Pancreas (tissue), 10 donors: ENCODE data around the gene MBD5. TPM values are rescaled to one million over a fixed set of nuclear protein-coding genes. Genes with fewer than 3 reads are reported as not detected.
"Not testable (repeated sequence)": the region's sequence is repeated elsewhere in the genome, so short reads cannot be mapped to it uniquely, and the experiment has no call there.

Experiments
- ATAC-seq, 4 donors: fragments of 200-7000 bp; cut with Tn5 transposase; one replicate each; pipeline versions ENCODE4 v1.8.0 to v1.9.1; 2020; ENCODE audit warnings: mild to moderate bottlenecking in 4 of 4, moderate library complexity in 4 of 4
- DNase-seq, 6 donors: peaks; one replicate each; pipeline ENCODE4 v3.0.0-alpha.2; 2020
- FAIRE-seq: peaks from 2 replicates; lab custom pipeline; 2012; peaks lifted over from hg19 to GRCh38; lab: Jason Lieb, UNC
- H3K27ac ChIP-seq, 4 donors: fragments of 200-600 bp; sonication (generic); 1 replicate in 3 of 4; 2 replicates in 1 of 4; pipeline versions ENCODE4 v1.5.0 to v1.8.0; 2020
- H3K27me3 ChIP-seq, 4 donors: fragments of 200-600 bp; one replicate each; pipeline ENCODE4 v1.8.0; 2021
- H3K36me3 ChIP-seq, 3 donors: fragments of 200-600 bp; sonication (generic) in 1 of 3; one replicate each; pipeline versions ENCODE4 v1.5.0 to v1.8.0; 2020 to 2021
- H3K4me1 ChIP-seq, 3 donors: fragments of 200-600 bp; one replicate each; pipeline ENCODE4 v1.8.0; 2021
- H3K4me3 ChIP-seq, 4 donors: fragments of 200-600 bp; sonication (generic) in 2 of 4; one replicate each; pipeline versions ENCODE4 v1.5.0 to v1.8.0; 2020 to 2021
- H3K9me3 ChIP-seq, 4 donors: fragments of 200-600 bp; one replicate each; pipeline ENCODE4 v1.8.0; 2021
- CTCF ChIP-seq, 4 donors: fragments of 200-600 bp; sonication (generic) in 3 of 4; IDR thresholded peaks; one replicate each; pipeline versions ENCODE4 v1.5.0 to v1.8.0; 2021; ENCODE audit warnings: antibody characterized with exemption in 4 of 4
- WGBS, 2 donors: extraction: QIAGEN DNeasy Blood & Tissue Kit; methylation state at CpG; one replicate each; pipeline ENCODE4 v1.1.7; 2013; 5-methylcytosine and 5-hydroxymethylcytosine counted together
- intact Hi-C, 3 donors: fragments of 100-400 bp; cut with DNase I; formaldehyde crosslinking; loops; one replicate each; pipeline versions ENCODE4 v1.11.1 to v1.14.2; 2022
- polyA plus RNA-seq, 2 donors: library from polyadenylated mRNA; stranded (reverse); fragments of 200-250 nt; gene quantifications; one replicate each; pipeline ENCODE4 v1.2.3, GENCODE V29; 2013
- total RNA-seq, 6 donors: library from RNA; stranded (reverse); fragmentation: NEBNext Ultra II Directional in 4 of 6; extraction: Animal tissue kit (Norgen Biotek cat#: 25700) in 4 of 6; gene quantifications; one replicate each; pipeline versions ENCODE4 v1.2.1 to v1.2.4, GENCODE V29; 2021 to 2023
- donor health status: healthy with polysubstance abuse.
- donor health status: DM: no; HTN: no; CAD: no; lungs with moderate emphysema.
- donor health status: DM: no; HTN: no; CAD: no.
- donor health status: control.
- donor health status: control.
- donor health status: Bipolar disorder and iron deficiency.
- donor health status: DM: yes; HTN: yes; CAD: no.
- donor health status: DM: no; HTN: no; CAD: no.
- donor health status: DM: no; HTN: no; CAD: no.
- donor health status: DM: yes; HTN: yes; CAD: no.

MBD5 gene
- total and polyA plus RNA-seq, 8 donors = 4.5 to 27.4 (median 12.8) TPM

- FAIRE-seq (no peak), DNase-seq (no peak), ATAC-seq (no peak)
- Histone ChIP-seq H3K9me3 (no peaks in the 10 kb centered on the region), H3K27ac (no peak overlapping the region), H3K27me3 (no peaks in the 10 kb centered on the region), H3K4me3 (no peak overlapping the region), H3K36me3 (no peaks in the 10 kb centered on the region), H3K4me1 (no peaks in the 10 kb centered on the region)
- intact Hi-C loops = no loop called here
- no peak for TF ChIP-seq CTCF (IDR thresholded peaks at IDR 0.05)
- WGBS, 2 donors = 86 to 94% methylated on average over 3 of the region's 3 CpGs
These were observed 31.8 kb upstream of the MBD5 start for GRCh38 chr2:147989102-147989501.

GRCh38 chr2:147989809-147990403, 31.0 kb upstream of the MBD5 start:
- Histone ChIP-seq H3K4me1 (no peaks in the 10 kb centered on the region), H3K9me3 (no peaks in the 10 kb centered on the region), H3K36me3 (no peaks in the 10 kb centered on the region), H3K27ac (no peak overlapping the region), H3K4me3 (no peak overlapping the region), H3K27me3 (no peaks in the 10 kb centered on the region)
- intact Hi-C loops = no loop called here
- 33 to 41% methylated on average over 4 of the region's 4 CpGs for WGBS, 2 donors
- peak in 3 of 4 donors; percentile 9 to 34 (median 23) for TF ChIP-seq CTCF (IDR thresholded peaks at IDR 0.05)
- peak; percentile 89 for FAIRE-seq
- DNase-seq = no peak
- peak in 3 of 4 donors; percentile 74 to 84 (median 81) for ATAC-seq

GRCh38 chr2:147994965-147995364, 25.9 kb upstream of the MBD5 start:
- H3K4me1 ChIP-seq, ATAC-seq, H3K27me3 ChIP-seq, H3K36me3 ChIP-seq, H3K4me3 ChIP-seq, H3K27ac ChIP-seq, intact Hi-C loops, DNase-seq, FAIRE-seq, H3K9me3 ChIP-seq: not testable (repeated sequence)
- WGBS, 2 donors = 97 to 98% methylated on average over 7 of the region's 7 CpGs

DNA sequence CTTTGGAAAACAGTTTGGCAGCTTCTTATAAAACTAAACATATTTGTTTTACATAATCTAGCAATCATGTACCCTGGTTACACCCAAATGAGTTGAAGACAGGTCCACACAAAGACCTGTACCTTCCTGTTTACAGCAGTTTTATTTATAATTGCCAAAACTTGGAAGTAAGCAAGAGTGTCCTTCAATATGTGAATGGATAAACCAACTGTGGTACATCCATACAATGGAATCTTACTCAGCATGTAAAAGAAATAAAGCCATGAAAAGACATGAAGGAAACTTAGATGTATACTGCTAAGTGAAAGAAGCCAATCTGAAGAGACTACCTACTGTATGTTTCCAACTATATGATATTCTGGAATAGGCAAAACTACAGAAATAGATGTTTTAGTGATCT, 24.1 kb upstream of the MBD5 start:
- TF ChIP-seq CTCF (IDR thresholded peaks at IDR 0.05) = no peak
- no peak for DNase-seq
- intact Hi-C loops = no loop called here
- no peak for ATAC-seq
- H3K4me1 ChIP-seq = no peaks in the 10 kb centered on the region
- H3K27ac ChIP-seq = no peak overlapping the region
- no peak overlapping the region for H3K4me3 ChIP-seq
- H3K27me3 ChIP-seq = no peaks in the 10 kb centered on the region
- H3K36me3 ChIP-seq = no peaks in the 10 kb centered on the region
- no peak for FAIRE-seq
- H3K9me3 ChIP-seq = no peaks in the 10 kb centered on the region

GRCh38 chr2:147998203-147998602, 22.7 kb upstream of the MBD5 start:
- DNase-seq (no peak), ATAC-seq (no peak), FAIRE-seq (no peak)
- Histone ChIP-seq H3K27ac (no peak overlapping the region), H3K4me3 (no peak overlapping the region), H3K9me3 (no peaks in the 10 kb centered on the region), H3K27me3 (no peaks in the 10 kb centered on the region), H3K36me3 (no peaks in the 10 kb centered on the region), H3K4me1 (no peaks in the 10 kb centered on the region)
- WGBS, 2 donors = 75 to 76% methylated on average over 4 of the region's 4 CpGs
- intact Hi-C loops = no loop called here
- no peak for TF ChIP-seq CTCF (IDR thresholded peaks at IDR 0.05)
